SK-N-SH (cell line): ENCODE results near the gene LCNL1. TPM values are rescaled to one million over a fixed set of nuclear protein-coding genes. Genes with fewer than 3 reads are reported as not detected.

Source experiments
- CTCF ChIA-PET: fragments of 300-600, 350-600 bp; formaldehyde crosslinking; extraction: SDS; loops from one replicate; lab custom pipeline; 2021; lab: Yijun Ruan, JAX
- POLR2A ChIA-PET: fragments of 350-600 bp; sonication (Branson Sonifier 250); formaldehyde crosslinking; extraction: SDS; loops from one replicate; lab custom pipeline; 2020; ENCODE audit warnings: antibody characterized with exemption, inconsistent platforms; lab: Yijun Ruan, JAX
- DNase-seq: peaks from one replicate; pipeline ENCODE4 v3.0.0; 2012
- H2AFZ ChIP-seq: fragments of 200-600 bp; sonication (generic); 2 replicates; pipeline ENCODE4 v1.8.1; 2016; ENCODE audit warnings: antibody characterized with exemption, mild to moderate bottlenecking, low read depth
- H3F3A ChIP-seq: fragments of 200-600 bp; sonication (generic); replicated peaks from 2 replicates; pipeline ENCODE3; 2016; ENCODE audit warnings: antibody characterized with exemption, mild to moderate bottlenecking; ENCODE audit not compliant: insufficient read depth
- H3K27ac ChIP-seq, 2 experiments: fragments of 200-500 bp in 1 of 2; fragments of 200-600 bp in 1 of 2; sonication (Bioruptor generic) in 1 of 2; sonication (generic), shearing (Covaris generic) in 1 of 2; 2 replicates each; pipeline versions ENCODE4 v1.5.1 to v1.6.1; 2014 to 2016; ENCODE audit warnings: low read depth in 2 of 2, inconsistent platforms in 1 of 2, low read length in 1 of 2, mild to moderate bottlenecking in 1 of 2, mixed read lengths in 1 of 2
- H3K27me3 ChIP-seq: fragments of 200-600 bp; sonication (generic), shearing (Covaris generic); 2 replicates; pipeline ENCODE4 v1.6.1; 2016; ENCODE audit warnings: mixed run types; ENCODE audit not compliant: insufficient read depth
- H3K36me3 ChIP-seq, 2 experiments: fragments of 200-500 bp in 1 of 2; fragments of 200-600 bp in 1 of 2; sonication (Bioruptor generic) in 1 of 2; sonication (generic) in 1 of 2; replicated peaks in 1 of 2; 2 replicates each; pipeline versions ENCODE3 to v1.5.1; 2014 to 2016; ENCODE audit warnings: low read length in 1 of 2, mild to moderate bottlenecking in 1 of 2; ENCODE audit not compliant: insufficient read depth in 2 of 2, control insufficient read depth in 1 of 2
- H3K4me1 ChIP-seq, 2 experiments: fragments of 200-500 bp in 1 of 2; fragments of 200-600 bp in 1 of 2; sonication (Bioruptor generic) in 1 of 2; sonication (generic), shearing (Covaris generic) in 1 of 2; 2 replicates each; pipeline versions ENCODE4 v1.5.1 to v1.6.1; 2014 to 2016; ENCODE audit warnings: low read depth in 1 of 2, low read length in 1 of 2, mixed run types in 1 of 2; ENCODE audit not compliant: insufficient read depth in 2 of 2, control insufficient read depth in 1 of 2
- H3K4me2 ChIP-seq: fragments of 200-600 bp; sonication (generic), shearing (Covaris generic); 2 replicates; pipeline ENCODE4 v1.6.1; 2017; ENCODE audit warnings: mixed run types
- H3K4me3 ChIP-seq, 2 experiments: fragments of 200-500 bp in 1 of 2; fragments of 200-600 bp in 1 of 2; sonication (Bioruptor generic) in 1 of 2; sonication (generic), shearing (Covaris generic) in 1 of 2; 2 replicates each; pipeline versions ENCODE4 v1.5.1 to v1.8.1; 2014 to 2016; ENCODE audit warnings: low read depth in 2 of 2, inconsistent platforms in 1 of 2, low read length in 1 of 2, mild to moderate bottlenecking in 1 of 2, mixed read lengths in 1 of 2, moderate library complexity in 1 of 2
- H3K79me2 ChIP-seq: fragments of 200-600 bp; sonication (generic); 2 replicates; pipeline ENCODE4 v1.8.1; 2017; ENCODE audit warnings: mild to moderate bottlenecking; ENCODE audit not compliant: insufficient read depth
- H3K9ac ChIP-seq: fragments of 200-600 bp; sonication (generic); 2 replicates; pipeline ENCODE4 v1.6.1; 2017; ENCODE audit warnings: mixed run types
- H3K9me2 ChIP-seq: fragments of 200-600 bp; sonication (generic); 2 replicates; pipeline ENCODE4 v1.6.1; 2017; ENCODE audit warnings: mixed run types
- H3K9me3 ChIP-seq: fragments of 200-600 bp; sonication (generic); 2 replicates; pipeline ENCODE4 v1.6.1; 2017; ENCODE audit warnings: mixed run types, mild to moderate bottlenecking, moderate library complexity
- H4K20me1 ChIP-seq: fragments of 200-600 bp; sonication (generic); 2 replicates; pipeline ENCODE4 v1.6.1; 2017; ENCODE audit warnings: mild to moderate bottlenecking, mixed run types; ENCODE audit not compliant: insufficient read depth
- CHD2 ChIP-seq: fragments of 150-350 bp; IDR thresholded peaks from 2 replicates; pipeline ENCODE4 v1.6.1; 2018; ENCODE audit warnings: low read length; ENCODE audit not compliant: partially characterized antibody
- ELF1 ChIP-seq: IDR thresholded peaks from 2 replicates; pipeline ENCODE4 v1.4.0; 2012
- EZH2phosphoT487 ChIP-seq: fragments of 200-600 bp; sonication (generic); IDR thresholded peaks from 2 replicates; pipeline ENCODE4 v1.6.1; 2017; ENCODE audit warnings: low read depth, mixed run types, mild to moderate bottlenecking, antibody characterized with exemption, moderate library complexity, borderline replicate concordance
- GABPA ChIP-seq: IDR thresholded peaks from 2 replicates; pipeline ENCODE4 v1.4.0; 2012; ENCODE audit warnings: low read depth, mild to moderate bottlenecking
- GATA2 ChIP-seq: sonication (generic); formaldehyde crosslinking; IDR thresholded peaks from 2 replicates; pipeline ENCODE4 v1.5.0; 2020; ENCODE audit warnings: mild to moderate bottlenecking, missing genetic modification reagents
- IRF3 ChIP-seq: fragments of 150-350 bp; IDR thresholded peaks from 2 replicates; pipeline ENCODE4 v1.6.1; 2016; ENCODE audit warnings: mild to moderate bottlenecking, low read depth, low read length
- JUND ChIP-seq: IDR thresholded peaks from 2 replicates; pipeline ENCODE4 v1.4.0; 2012
- MAX ChIP-seq: IDR thresholded peaks from 2 replicates; pipeline ENCODE4 v1.4.0; 2012; ENCODE audit warnings: low read depth
- MXI1 ChIP-seq: IDR thresholded peaks from 2 replicates; pipeline ENCODE4 v1.6.1; 2012; ENCODE audit warnings: mild to moderate bottlenecking, low read depth, low read length, improper control_type of control experiment
- NRF1 ChIP-seq: IDR thresholded peaks from 2 replicates; pipeline ENCODE4 v1.6.1; 2012; ENCODE audit warnings: low read depth, mild to moderate bottlenecking, low read length
- RAD21 ChIP-seq: IDR thresholded peaks from 2 replicates; pipeline ENCODE4 v1.6.1; 2012; ENCODE audit warnings: mild to moderate bottlenecking, low read length
- REST ChIP-seq: IDR thresholded peaks from 2 replicates; pipeline ENCODE4 v1.6.1; 2012; ENCODE audit warnings: mild to moderate bottlenecking, low read depth, low read length, moderate library complexity
- SMC3 ChIP-seq: IDR thresholded peaks from 2 replicates; pipeline ENCODE4 v1.6.1; 2012; ENCODE audit warnings: low read depth, low read length, improper control_type of control experiment
- TAF1 ChIP-seq: IDR thresholded peaks from 2 replicates; pipeline ENCODE4 v1.6.1; 2012; ENCODE audit warnings: low read depth, mild to moderate bottlenecking, low read length, moderate library complexity, borderline replicate concordance
- USF2 ChIP-seq: fragments of 150-350 bp; IDR thresholded peaks from 2 replicates; pipeline ENCODE4 v1.6.1; 2017; ENCODE audit warnings: antibody characterized with exemption, low read length, low read depth, borderline replicate concordance
- ZBTB33 ChIP-seq: IDR thresholded peaks from 2 replicates; pipeline ENCODE4 v1.4.0; 2012; ENCODE audit warnings: low read depth, borderline replicate concordance
- WGBS: methylation state at CpG from one replicate; pipeline ENCODE4 v1.1.6; 2017; ENCODE audit warnings: low lambda C conversion rate; 5-methylcytosine and 5-hydroxymethylcytosine counted together
- polyA plus RNA-seq, 3 experiments: library from polyadenylated mRNA; depleted of rRNA; stranded (reverse); fragments of >200 nt; gene quantifications; 2 replicates each; pipeline ENCODE4 v1.2.3, GENCODE V29; 2012

LCNL1 gene
- polyA plus RNA-seq, 1 of the 3 experiments (the other 2 are of a cell fraction), result not detected

- no peaks in the 10 kb centered on the region for H4K20me1 ChIP-seq
- H3K4me1 ChIP-seq, result no peaks in the 10 kb centered on the region
- no peak for TF ChIP-seq ELF1
- TF ChIP-seq TAF1, result no peak
- no peak for TF ChIP-seq GATA2 (CRISPR knock-in tag)
- TF ChIP-seq USF2, result no peak
- TF ChIP-seq CHD2, result no peak
- TF ChIP-seq ZBTB33, result no peak
- TF ChIP-seq REST, result no peak
- TF ChIP-seq SMC3, result no peak
- no peak for TF ChIP-seq NRF1
- no peak for TF ChIP-seq IRF3
- TF ChIP-seq EZH2phosphoT487, result no peak
- TF ChIP-seq JUND, result no peak
- TF ChIP-seq GABPA, result no peak
- TF ChIP-seq RAD21, result no peak
- no peak for TF ChIP-seq MAX
- no peak for TF ChIP-seq MXI1
- WGBS, result 97% methylated on average over 17 of the region's 21 CpGs
- H3K27ac ChIP-seq, result no peak overlapping the region
- no peaks in the 10 kb centered on the region for H3K9me3 ChIP-seq
- peaks cover 0 to 17% of the 10 kb centered on the region in 2 experiments for H3K36me3 ChIP-seq
- no peaks in the 10 kb centered on the region for H3K9me2 ChIP-seq
- H3K9ac ChIP-seq, result no peak overlapping the region
- no peak overlapping the region for H3K4me2 ChIP-seq
- no peaks in the 10 kb centered on the region for H3K27me3 ChIP-seq
- CTCF ChIA-PET, result interaction anchor here (0.9 to 1.1 kb wide), 2 partner anchors 13 to 20 kb away, joined by 3 to 4 read pairs; no protein-coding TSS in a partner anchor
- DNase-seq, result no peak
- H3K79me2 ChIP-seq, result no peaks in the 10 kb centered on the region
- no peak overlapping the region for H2AFZ ChIP-seq
- POLR2A ChIA-PET, result no interaction called here
- no peaks in the 10 kb centered on the region for H3F3A ChIP-seq
- no peak overlapping the region for H3K4me3 ChIP-seq
Observed at GRCh38 chr9:137015976-137016375, 33.2 kb downstream of the LCNL1 start.
